ENCODE data around the gene ACOX3. TPM values are rescaled to one million over a fixed set of nuclear protein-coding genes. Genes with fewer than 3 reads are reported as not detected.
A peak's percentile ranks its signal among the peaks of the same experiment; 100 is the strongest.

The ACOX3 gene
- total and polyA plus RNA-seq, 9 of the 15 experiments (the other 6 are each of a cell fraction or from before 2014, with no cell fraction given): 0.68 to 7.3 (median 3.7) TPM

DNA sequence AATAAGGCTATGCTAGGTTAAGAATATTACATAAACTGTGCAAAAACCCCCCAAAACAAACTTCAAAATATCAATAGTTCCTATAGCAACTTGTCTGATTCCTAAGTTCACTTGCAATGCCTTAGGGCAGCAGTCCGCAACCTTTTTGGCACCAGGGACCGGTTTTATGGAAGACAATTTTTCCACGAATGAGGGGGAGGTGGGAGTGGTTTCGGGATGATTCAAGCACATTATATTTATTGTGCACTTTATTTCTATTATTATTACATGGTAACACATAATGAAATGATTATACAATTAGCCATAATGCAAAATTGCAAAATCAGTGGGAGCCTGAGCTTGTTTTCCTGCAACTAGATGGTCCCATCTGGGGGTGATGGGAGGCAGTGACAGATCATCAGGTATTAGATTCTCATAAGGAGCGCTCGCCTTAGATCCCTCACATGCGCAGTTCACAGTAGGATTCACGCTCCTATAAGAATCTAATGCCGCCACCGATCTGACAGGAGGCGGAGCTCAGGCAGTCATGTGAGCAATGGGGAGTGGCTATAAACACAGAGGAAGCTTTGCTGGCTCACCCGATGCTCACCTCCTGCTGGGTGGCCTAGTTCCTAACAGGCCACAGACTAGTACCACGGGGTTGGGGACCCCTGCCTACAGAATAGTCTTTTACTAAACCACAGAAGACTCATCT, 39.7 kb downstream of the ACOX3 start (continued):
- TF ChIP-seq, protein P1, sequence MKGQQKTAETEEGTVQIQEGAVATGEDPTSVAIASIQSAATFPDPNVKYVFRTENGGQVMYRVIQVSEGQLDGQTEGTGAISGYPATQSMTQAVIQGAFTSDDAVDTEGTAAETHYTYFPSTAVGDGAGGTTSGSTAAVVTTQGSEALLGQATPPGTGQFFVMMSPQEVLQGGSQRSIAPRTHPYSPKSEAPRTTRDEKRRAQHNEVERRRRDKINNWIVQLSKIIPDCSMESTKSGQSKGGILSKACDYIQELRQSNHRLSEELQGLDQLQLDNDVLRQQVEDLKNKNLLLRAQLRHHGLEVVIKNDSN (CRISPR knock-in tag; IDR thresholded peaks at IDR 0.05): peak; percentile 75
- TF ChIP-seq, protein P2, sequence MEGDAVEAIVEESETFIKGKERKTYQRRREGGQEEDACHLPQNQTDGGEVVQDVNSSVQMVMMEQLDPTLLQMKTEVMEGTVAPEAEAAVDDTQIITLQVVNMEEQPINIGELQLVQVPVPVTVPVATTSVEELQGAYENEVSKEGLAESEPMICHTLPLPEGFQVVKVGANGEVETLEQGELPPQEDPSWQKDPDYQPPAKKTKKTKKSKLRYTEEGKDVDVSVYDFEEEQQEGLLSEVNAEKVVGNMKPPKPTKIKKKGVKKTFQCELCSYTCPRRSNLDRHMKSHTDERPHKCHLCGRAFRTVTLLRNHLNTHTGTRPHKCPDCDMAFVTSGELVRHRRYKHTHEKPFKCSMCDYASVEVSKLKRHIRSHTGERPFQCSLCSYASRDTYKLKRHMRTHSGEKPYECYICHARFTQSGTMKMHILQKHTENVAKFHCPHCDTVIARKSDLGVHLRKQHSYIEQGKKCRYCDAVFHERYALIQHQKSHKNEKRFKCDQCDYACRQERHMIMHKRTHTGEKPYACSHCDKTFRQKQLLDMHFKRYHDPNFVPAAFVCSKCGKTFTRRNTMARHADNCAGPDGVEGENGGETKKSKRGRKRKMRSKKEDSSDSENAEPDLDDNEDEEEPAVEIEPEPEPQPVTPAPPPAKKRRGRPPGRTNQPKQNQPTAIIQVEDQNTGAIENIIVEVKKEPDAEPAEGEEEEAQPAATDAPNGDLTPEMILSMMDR (IDR thresholded peaks at IDR 0.05 in 2 of 3, conservative IDR thresholded peaks at IDR 0.05 in 1 of 3; ENCODE audit: insufficient read depth in 2 of 3, low read depth in 1 of 3, low read length in 3 of 3): 0 out of 6 replicates have a peak, but pooled peaks of 1 of the 3 experiments have one; percentile 20

DNA sequence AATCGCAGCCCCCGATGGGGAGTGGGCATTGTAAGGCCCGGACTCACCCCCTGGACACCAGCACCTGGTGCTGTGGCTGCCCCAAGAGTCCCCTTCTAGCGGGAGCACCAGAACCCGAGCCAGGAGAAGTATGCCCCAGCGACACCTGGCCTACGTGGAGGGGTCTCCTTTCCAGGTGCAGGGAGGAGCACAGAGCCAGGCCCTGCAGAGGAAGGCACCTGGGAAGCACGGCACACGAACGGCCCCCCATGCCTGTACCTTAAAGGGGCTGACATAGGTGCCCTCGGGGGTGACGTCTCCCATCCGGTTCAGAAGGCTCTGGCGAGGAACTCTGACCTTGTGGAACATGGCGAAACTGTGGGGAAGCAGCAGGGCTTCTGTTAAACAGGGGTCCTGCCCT, 41.2 kb downstream of the ACOX3 start:
- FAIRE-seq: no peak

More for the DNA sequence above, 41.2 kb downstream of the ACOX3 start:
- 61% methylated on average over 13 of the region's 15 CpGs for WGBS (ENCODE audit: insufficient coverage, low coverage, missing lambda C conversion rate)
- POLR2A ChIA-PET: interaction anchor here (1.0 kb wide), 1 partner anchor 51 kb away, joined by 3 read pairs; no protein-coding TSS in a partner anchor
- H3K4me1 ChIP-seq (replicated peaks in 1 of 2; ENCODE audit: control insufficient read depth in 2 of 2, insufficient read depth in 2 of 2, low read length in 2 of 2): peaks cover 0 to 13% of the 10 kb centered on the region in 2 experiments; a peak in 1 of 5 replicates
- no peak overlapping the region for H3K4me3 ChIP-seq
- CTCF ChIA-PET (ENCODE audit: low intra/inter-chr PET ratio): no interaction called here
- TF ChIP-seq, protein P3, sequence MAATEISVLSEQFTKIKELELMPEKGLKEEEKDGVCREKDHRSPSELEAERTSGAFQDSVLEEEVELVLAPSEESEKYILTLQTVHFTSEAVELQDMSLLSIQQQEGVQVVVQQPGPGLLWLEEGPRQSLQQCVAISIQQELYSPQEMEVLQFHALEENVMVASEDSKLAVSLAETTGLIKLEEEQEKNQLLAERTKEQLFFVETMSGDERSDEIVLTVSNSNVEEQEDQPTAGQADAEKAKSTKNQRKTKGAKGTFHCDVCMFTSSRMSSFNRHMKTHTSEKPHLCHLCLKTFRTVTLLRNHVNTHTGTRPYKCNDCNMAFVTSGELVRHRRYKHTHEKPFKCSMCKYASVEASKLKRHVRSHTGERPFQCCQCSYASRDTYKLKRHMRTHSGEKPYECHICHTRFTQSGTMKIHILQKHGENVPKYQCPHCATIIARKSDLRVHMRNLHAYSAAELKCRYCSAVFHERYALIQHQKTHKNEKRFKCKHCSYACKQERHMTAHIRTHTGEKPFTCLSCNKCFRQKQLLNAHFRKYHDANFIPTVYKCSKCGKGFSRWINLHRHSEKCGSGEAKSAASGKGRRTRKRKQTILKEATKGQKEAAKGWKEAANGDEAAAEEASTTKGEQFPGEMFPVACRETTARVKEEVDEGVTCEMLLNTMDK (IDR thresholded peaks at IDR 0.05; ENCODE audit: borderline replicate concordance, insufficient read depth, low read depth, low read length, poor library complexity, severe bottlenecking): no peak
- TF ChIP-seq CTBP1 (IDR thresholded peaks at IDR 0.05; ENCODE audit: borderline replicate concordance): no peak
- TF ChIP-seq ADNP (tag; IDR thresholded peaks at IDR 0.05): no peak
- no peak for TF ChIP-seq RBM15 (IDR thresholded peaks at IDR 0.05; ENCODE audit: insufficient read depth, low read length)
- TF ChIP-seq RBBP5 (IDR thresholded peaks at IDR 0.05; ENCODE audit: borderline replicate concordance, insufficient read depth, low read length, poor library complexity, severe bottlenecking): no peak
- TF ChIP-seq OTX1 (CRISPR knock-in tag; IDR thresholded peaks at IDR 0.05): no peak
- no peak for TF ChIP-seq ETS2 (tag; IDR thresholded peaks at IDR 0.05; ENCODE audit: borderline replicate concordance, poor library complexity, severe bottlenecking)
- no peak overlapping the region for H2AFZ ChIP-seq (ENCODE audit: low read depth, low read length)
- no peaks in the 10 kb centered on the region for H3K27me3 ChIP-seq (ENCODE audit: control insufficient read depth in 2 of 2, insufficient read depth in 2 of 2, low read length in 2 of 2)
- intact Hi-C loops (cut with micrococcal nuclease) (no loop called here), in situ Hi-C loops (cut with MboI) (no loop called here)
- H4K20me1 ChIP-seq (replicated peaks; ENCODE audit: control insufficient read depth, insufficient read depth, low read length): no peaks in the 10 kb centered on the region
- H3K9ac ChIP-seq (ENCODE audit: insufficient read depth in 1 of 2, low read depth in 2 of 2, low read length in 2 of 2): no peak overlapping the region
- no peaks in the 10 kb centered on the region for H3K9me1 ChIP-seq (ENCODE audit: control insufficient read depth, insufficient read depth, low read length)
- BruUV-seq (replicated peaks): no TSS peak
- no peaks in the 10 kb centered on the region for H3K9me3 ChIP-seq (replicated peaks; ENCODE audit: control insufficient read depth, insufficient read depth, low read depth, low read length)
- H3K36me3 ChIP-seq (ENCODE audit: control insufficient read depth, insufficient read depth, low read length): no peaks in the 10 kb centered on the region
- no peak overlapping the region; the same call in 2 of the 3 replicates for H3K27ac ChIP-seq (ENCODE audit: extremely low read depth, low read depth, low read length)
- H3K4me2 ChIP-seq (ENCODE audit: insufficient read depth, low read length): no peak overlapping the region
- H3K79me2 ChIP-seq (ENCODE audit: control insufficient read depth, insufficient read depth, low read length): no peaks in the 10 kb centered on the region
- DNase-seq (ENCODE audit: extremely low read depth in 1 of 4, low spot score in 3 of 4): no peak
- no peak for ATAC-seq

Measured in K562 (cell line).